HG03097 (cell line): ENCODE measurements around the gene ZCCHC17.
"Not testable (repeated sequence)": the region's sequence is repeated elsewhere in the genome, so short reads cannot be mapped to it uniquely, and the experiment has no call there.

Experiments
- ATAC-seq: cut with Tn5 transposase; IDR thresholded peaks from one replicate; pipeline ENCODE4 v1.9.1; 2021; ENCODE audit not compliant: unreplicated experiment, low FRiP score

ZCCHC17 gene

GRCh38 chr1:31368611-31369107 is 71.8 kb downstream of the ZCCHC17 start:
- ATAC-seq: no peak

GRCh38 chr1:31370021-31370420 is 73.2 kb downstream of the ZCCHC17 start:
- ATAC-seq: no peak

- ATAC-seq: no peak
Measured at GRCh38 chr1:31370565-31370964, 73.7 kb downstream of the ZCCHC17 start.

DNA sequence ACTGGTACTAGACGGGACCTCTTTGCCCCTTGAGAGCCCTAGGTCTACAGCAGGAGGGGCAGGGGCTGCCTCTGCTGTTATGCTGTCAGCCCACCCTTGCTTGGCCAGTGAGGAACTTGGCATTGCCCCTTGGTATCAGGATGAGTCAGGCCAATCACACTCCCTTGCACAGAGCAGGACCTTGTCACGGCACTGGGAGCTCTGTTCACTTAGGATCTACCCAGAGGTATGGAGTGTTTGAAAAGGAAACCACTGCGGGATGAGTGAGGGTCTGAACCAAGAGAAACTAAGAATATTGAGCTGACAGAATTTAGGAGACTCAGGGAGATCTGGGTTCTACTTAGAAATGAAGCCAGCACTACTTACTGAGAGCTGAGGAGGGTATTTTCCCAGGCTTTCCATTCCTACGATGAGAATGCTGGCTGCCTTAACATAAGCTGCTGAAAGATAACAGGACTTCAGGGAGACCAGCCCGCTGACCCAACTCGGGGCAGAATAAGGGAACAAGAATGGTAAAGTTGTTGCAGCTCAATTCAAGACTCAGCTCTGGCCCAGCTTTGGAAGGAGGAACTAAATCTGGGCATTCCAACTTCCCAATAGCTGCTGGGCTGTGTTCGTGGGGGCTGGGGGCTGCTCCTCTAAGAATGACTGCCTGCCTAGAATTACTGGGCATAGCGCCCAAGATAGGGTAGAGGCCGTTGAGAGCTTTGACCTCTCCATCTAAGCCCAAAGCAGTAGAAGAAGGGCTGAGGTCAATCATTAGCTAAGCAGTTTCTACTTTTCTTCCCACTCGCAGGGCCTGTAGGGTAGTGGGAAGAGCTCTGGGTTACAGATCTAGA is 74.5 kb downstream of the ZCCHC17 start:
- ATAC-seq: no peak

- ATAC-seq: no peak
Measured at GRCh38 chr1:31372051-31372450, 75.2 kb downstream of the ZCCHC17 start.

DNA sequence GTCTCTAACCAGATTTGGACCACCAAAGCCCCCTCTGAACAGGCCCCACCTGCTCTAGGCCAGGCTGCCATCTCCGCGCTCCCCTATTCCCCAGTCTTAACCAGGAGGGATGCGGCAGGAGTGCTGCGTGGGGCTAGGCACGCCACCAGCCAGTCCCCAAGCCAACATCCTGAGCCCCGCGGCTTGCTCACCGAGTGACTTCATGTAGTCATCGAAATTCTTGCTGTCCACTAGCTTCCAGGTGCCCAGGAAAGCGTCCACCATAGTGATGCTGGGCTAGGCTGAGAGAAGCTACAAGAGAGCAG is 75.9 kb downstream of the ZCCHC17 start:
- ATAC-seq: no peak

GRCh38 chr1:31373056-31373896 is 76.4 kb downstream of the ZCCHC17 start, which contains the start of gene FABP3:
Gene FABP3, minus strand, starts transcription at chr1:31373076. Its CDS starts 62 bp downstream, at chr1:31373014.
- no peak for ATAC-seq

GRCh38 chr1:31373897-31374486 is 77.2 kb downstream of the ZCCHC17 start:
- no peak for ATAC-seq

GRCh38 chr1:31374511-31375196 is 77.8 kb downstream of the ZCCHC17 start:
- no peak for ATAC-seq

- no peak for ATAC-seq
Measured at GRCh38 chr1:31376375-31377134, 79.7 kb downstream of the ZCCHC17 start.

DNA sequence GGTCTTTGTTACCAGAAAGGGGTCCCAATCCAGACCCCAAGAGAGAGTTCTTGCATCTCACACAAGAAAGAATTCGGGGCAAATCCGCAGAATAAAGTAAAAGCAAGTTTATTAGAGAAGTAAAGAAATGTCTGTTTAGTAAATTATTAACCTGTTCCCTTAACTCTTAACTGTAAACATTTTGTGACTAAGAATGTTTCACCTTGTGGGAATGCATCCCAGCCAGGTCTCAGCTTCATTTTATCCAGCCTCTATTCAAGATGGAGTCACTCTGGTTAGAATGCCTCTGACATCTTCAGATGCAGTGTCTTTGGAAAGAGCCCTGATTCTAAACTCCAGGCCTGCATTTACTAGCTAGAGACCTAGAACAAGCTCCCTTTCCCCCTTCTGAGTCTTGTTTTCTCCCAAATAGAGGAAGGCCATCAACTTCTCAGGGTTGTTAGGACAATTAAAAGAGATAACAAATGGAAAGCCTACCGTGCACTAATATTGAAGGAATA is 80.6 kb downstream of the ZCCHC17 start:
- ATAC-seq: no peak

DNA sequence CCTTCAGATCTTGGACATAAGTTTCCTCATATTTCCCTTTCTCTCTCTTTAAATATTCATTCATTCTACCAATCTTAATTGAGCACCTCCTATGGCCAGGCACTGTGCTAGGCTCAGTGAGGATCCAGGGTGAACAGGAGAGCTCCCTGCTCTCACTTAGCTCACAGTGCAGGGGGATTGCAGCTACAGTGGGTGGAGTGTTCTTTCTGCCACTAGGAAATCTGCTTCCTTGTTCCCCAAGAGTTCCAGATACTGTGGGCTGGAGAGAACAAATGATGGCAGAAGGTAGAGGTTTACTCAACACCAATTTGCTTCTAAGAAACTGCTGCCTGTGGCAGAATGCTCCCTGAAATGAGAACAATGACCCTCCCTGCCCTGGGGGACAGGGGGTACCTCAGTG is 81.2 kb downstream of the ZCCHC17 start:
- ATAC-seq: no peak

GRCh38 chr1:31380181-31380580 is 83.3 kb downstream of the ZCCHC17 start:
- ATAC-seq: no peak

DNA sequence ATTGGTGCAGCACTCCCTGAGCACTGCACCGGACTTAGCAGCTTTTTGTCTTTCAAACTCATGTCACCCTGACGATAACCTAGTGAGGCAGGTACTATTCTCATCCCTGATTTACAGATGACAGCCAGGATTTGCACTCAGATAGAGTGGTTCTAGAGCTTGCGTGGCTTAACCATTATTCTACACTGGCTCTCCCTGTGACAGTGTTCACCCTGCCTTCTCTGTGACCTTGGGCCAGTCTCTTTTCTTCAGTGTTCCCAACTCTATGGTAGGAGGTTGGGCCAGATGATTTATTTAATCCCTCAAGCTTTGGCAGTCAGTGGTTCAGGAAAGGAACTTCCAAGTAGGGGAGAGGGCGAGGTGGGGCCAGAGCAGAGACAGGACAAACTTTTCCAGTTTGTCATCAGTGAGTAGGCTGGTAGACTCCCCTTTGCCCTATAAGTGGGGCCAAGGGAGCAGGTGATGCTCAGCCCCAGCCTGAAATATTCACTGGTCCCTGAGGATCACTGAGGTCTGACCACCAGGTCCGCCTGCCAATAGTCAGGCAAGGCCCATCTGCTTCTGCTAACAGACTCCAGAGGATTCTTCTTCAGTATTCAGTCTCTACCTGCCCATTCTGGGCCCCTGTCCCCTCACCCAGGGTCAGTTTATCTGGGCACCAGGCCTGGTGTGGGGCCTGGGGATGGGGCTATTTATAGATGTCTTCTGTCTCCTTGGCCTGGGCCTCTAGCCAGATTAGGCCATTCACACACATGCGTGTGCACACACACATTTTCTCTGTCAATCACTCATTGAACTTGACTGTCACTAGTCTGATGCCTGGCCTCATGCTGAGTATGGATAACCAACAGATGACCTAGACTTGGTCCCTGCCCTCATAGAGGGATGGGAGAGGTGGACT is 84.8 kb downstream of the ZCCHC17 start:
- no peak for ATAC-seq

GRCh38 chr1:31382379-31382989 is 85.7 kb downstream of the ZCCHC17 start:
- ATAC-seq: no peak

DNA sequence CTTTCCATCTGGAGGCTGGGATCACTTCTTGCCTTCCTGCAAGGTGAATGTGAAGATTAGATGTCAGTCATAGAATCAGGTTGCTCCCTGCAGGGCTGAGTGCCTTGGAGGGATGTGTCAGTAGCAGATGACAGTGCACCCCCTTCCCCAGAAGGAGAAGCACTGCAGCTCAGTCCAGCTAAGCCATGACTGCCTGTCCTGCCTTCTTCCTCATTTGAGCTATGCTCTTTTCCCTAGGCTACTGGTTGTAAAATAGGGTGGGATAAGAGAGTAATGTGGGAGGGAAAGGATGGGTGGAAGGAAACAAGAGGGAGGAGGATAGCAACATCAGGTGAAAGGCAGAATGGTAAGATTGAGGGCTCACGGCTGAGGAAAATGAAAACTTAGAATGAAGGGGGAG is 87.1 kb downstream of the ZCCHC17 start:
- no peak for ATAC-seq

- ATAC-seq: not testable (repeated sequence)
Measured at GRCh38 chr1:31386576-31387243, 89.9 kb downstream of the ZCCHC17 start.

GRCh38 chr1:31387612-31388011 is 90.8 kb downstream of the ZCCHC17 start:
- ATAC-seq: no peak
